Hepatocyte (in vitro differentiated cells): Measurements from ENCODE around the gene PTX3. TPM values are rescaled to one million over a fixed set of nuclear protein-coding genes. Genes with fewer than 3 reads are reported as not detected.

Experiments
- DNase-seq: peaks from one replicate; pipeline ENCODE4 v3.0.0-alpha.2; 2016; ENCODE audit warnings: low spot score
- H2AFZ ChIP-seq: fragments of 200-600 bp; sonication (generic); 2 replicates; pipeline ENCODE4 v1.6.0; 2016; ENCODE audit warnings: antibody characterized with exemption, mild to moderate bottlenecking
- H3K27ac ChIP-seq: fragments of 200-600 bp; sonication (generic); 2 replicates; pipeline ENCODE4 v1.5.1; 2016; ENCODE audit warnings: mild to moderate bottlenecking
- H3K27me3 ChIP-seq: fragments of 200-600 bp; sonication (generic); 2 replicates; pipeline ENCODE4 v1.6.1; 2016
- H3K36me3 ChIP-seq: fragments of 200-600 bp; sonication (generic); replicated peaks from 2 replicates; pipeline ENCODE4 v1.5.1; 2016; ENCODE audit warnings: low read depth; ENCODE audit not compliant: insufficient read depth
- H3K4me1 ChIP-seq: fragments of 200-600 bp; sonication (generic); 2 replicates; pipeline ENCODE4 v1.5.1; 2016; ENCODE audit warnings: mild to moderate bottlenecking, moderate library complexity; ENCODE audit not compliant: insufficient read depth
- H3K4me2 ChIP-seq: fragments of 200-600 bp; sonication (generic); 2 replicates; pipeline ENCODE4 v1.6.0; 2016
- H3K4me3 ChIP-seq: fragments of 200-600 bp; sonication (generic); 2 replicates; pipeline ENCODE4 v1.5.1; 2016; ENCODE audit warnings: mild to moderate bottlenecking
- H3K79me2 ChIP-seq: fragments of 200-600 bp; sonication (generic); 2 replicates; pipeline ENCODE4 v1.6.0; 2017; ENCODE audit warnings: mild to moderate bottlenecking
- H3K9me2 ChIP-seq: fragments of 200-600 bp; sonication (generic); replicated peaks from 2 replicates; pipeline ENCODE4 v1.6.0; 2017; ENCODE audit warnings: mild to moderate bottlenecking; ENCODE audit not compliant: insufficient read depth
- H3K9me3 ChIP-seq: fragments of 200-600 bp; sonication (generic); 2 replicates; pipeline ENCODE4 v1.5.1; 2016; ENCODE audit warnings: low read depth, mild to moderate bottlenecking
- H4K20me1 ChIP-seq: fragments of 200-600 bp; sonication (generic); 2 replicates; pipeline ENCODE4 v1.6.0; 2016; ENCODE audit warnings: mild to moderate bottlenecking; ENCODE audit not compliant: insufficient read depth, poor library complexity, severe bottlenecking
- CTCF ChIP-seq: fragments of 200-600 bp; sonication (generic); IDR thresholded peaks from 2 replicates; pipeline ENCODE4 v1.5.1; 2016; ENCODE audit warnings: antibody characterized with exemption, mild to moderate bottlenecking; ENCODE audit not compliant: poor library complexity
- EZH2 ChIP-seq: fragments of 200-600 bp; sonication (generic); IDR thresholded peaks from 2 replicates; pipeline ENCODE4 v1.6.1; 2016; ENCODE audit warnings: antibody characterized with exemption, mild to moderate bottlenecking, borderline replicate concordance
- EZH2phosphoT487 ChIP-seq: fragments of 200-600 bp; sonication (generic); IDR thresholded peaks from one replicate; pipeline ENCODE4 v1.6.1; 2018; ENCODE audit warnings: antibody characterized with exemption, mild to moderate bottlenecking, low read depth, moderate library complexity; ENCODE audit not compliant: unreplicated experiment, severe bottlenecking
- WGBS: methylation state at CpG from one replicate; pipeline ENCODE4 v1.1.6; 2016; ENCODE audit warnings: low lambda C conversion rate; ENCODE audit errors: missing lambda C conversion rate; 5-methylcytosine and 5-hydroxymethylcytosine counted together
- polyA plus RNA-seq: library from polyadenylated mRNA; unstranded; fragments of >200 nt; fragmentation: Nextera tagmentation; extraction: Ambion mirVana; gene quantifications from 2 replicates; pipeline ENCODE4 v1.2.1, GENCODE V29; 2016
- total RNA-seq: library from RNA; depleted of rRNA; stranded (reverse); fragments of >200 nt; gene quantifications from 2 replicates; pipeline ENCODE4 v1.2.3, GENCODE V29; 2014

PTX3 gene
- total and polyA plus RNA-seq, 2 experiments from 2014 or later: 23.7 to 41.5 TPM

- WGBS: 94% methylated on average over 5 of the region's 5 CpGs
- TF ChIP-seq CTCF (no peak), EZH2phosphoT487 (no peak), EZH2 (no peak)
- Histone ChIP-seq H3K9me3 (no peaks in the 10 kb centered on the region), H3K27me3 (peaks cover 3% of the 10 kb centered on the region), H3K9me2 (no peaks in the 10 kb centered on the region), H3K79me2 (no peaks in the 10 kb centered on the region), H3K4me1 (no peaks in the 10 kb centered on the region), H3K4me2 (no peak overlapping the region), H2AFZ (no peak overlapping the region), H3K4me3 (no peak overlapping the region), H3K36me3 (no peaks in the 10 kb centered on the region), H4K20me1 (no peaks in the 10 kb centered on the region), H3K27ac (no peak overlapping the region)
- DNase-seq: no peak
Observed at GRCh38 chr3:157406394-157406793, 30.3 kb upstream of the PTX3 start.

- Histone ChIP-seq H4K20me1 (no peaks in the 10 kb centered on the region), H3K4me3 (no peak overlapping the region), H3K9me2 (no peaks in the 10 kb centered on the region), H3K9me3 (no peaks in the 10 kb centered on the region), H3K4me1 (no peaks in the 10 kb centered on the region), H3K27ac (no peak overlapping the region), H3K4me2 (no peak overlapping the region), H3K36me3 (no peaks in the 10 kb centered on the region), H3K27me3 (no peaks in the 10 kb centered on the region), H3K79me2 (no peaks in the 10 kb centered on the region), H2AFZ (no peak overlapping the region)
- 95% methylated on average over 3 of the region's 3 CpGs for WGBS
- DNase-seq: no peak
- no peak for TF ChIP-seq EZH2phosphoT487
Observed at GRCh38 chr3:157407769-157408168, 28.9 kb upstream of the PTX3 start.

GRCh38 chr3:157408499-157409149 lies 28.0 kb upstream of the PTX3 start:
- Histone ChIP-seq H3K36me3 (no peaks in the 10 kb centered on the region), H3K4me2 (no peak overlapping the region), H3K9me3 (no peaks in the 10 kb centered on the region), H3K9me2 (no peaks in the 10 kb centered on the region), H3K79me2 (no peaks in the 10 kb centered on the region), H4K20me1 (no peaks in the 10 kb centered on the region), H3K27ac (no peak overlapping the region), H3K4me1 (no peaks in the 10 kb centered on the region), H3K4me3 (no peak overlapping the region), H2AFZ (no peak overlapping the region), H3K27me3 (no peaks in the 10 kb centered on the region)
- 87% methylated on average over 4 of the region's 4 CpGs for WGBS
- TF ChIP-seq CTCF (no peak), EZH2phosphoT487 (no peak), EZH2 (no peak)
- no peak for DNase-seq

- no peak for TF ChIP-seq EZH2phosphoT487
- no peak for TF ChIP-seq EZH2
- no peak for TF ChIP-seq CTCF
- no peak overlapping the region for H3K27ac ChIP-seq
- no peak overlapping the region for H3K4me2 ChIP-seq
- 90% methylated on average over 2 of the region's 2 CpGs for WGBS
- H4K20me1 ChIP-seq: no peaks in the 10 kb centered on the region
- H3K79me2 ChIP-seq: no peaks in the 10 kb centered on the region
- no peaks in the 10 kb centered on the region for H3K9me3 ChIP-seq
- H3K4me1 ChIP-seq: no peaks in the 10 kb centered on the region
- H3K4me3 ChIP-seq: no peak overlapping the region
- H3K36me3 ChIP-seq: no peaks in the 10 kb centered on the region
- no peak for DNase-seq
- no peaks in the 10 kb centered on the region for H3K27me3 ChIP-seq
- H2AFZ ChIP-seq: no peak overlapping the region
- no peaks in the 10 kb centered on the region for H3K9me2 ChIP-seq
Observed at GRCh38 chr3:157409516-157409915, 27.1 kb upstream of the PTX3 start.
